GM21515 (cell line): ENCODE data around the gene SCPEP1.

Experiments used
- ATAC-seq: cut with Tn5 transposase; IDR thresholded peaks from one replicate; pipeline ENCODE4 v1.9.1; 2021; ENCODE audit not compliant: unreplicated experiment

The SCPEP1 gene

DNA sequence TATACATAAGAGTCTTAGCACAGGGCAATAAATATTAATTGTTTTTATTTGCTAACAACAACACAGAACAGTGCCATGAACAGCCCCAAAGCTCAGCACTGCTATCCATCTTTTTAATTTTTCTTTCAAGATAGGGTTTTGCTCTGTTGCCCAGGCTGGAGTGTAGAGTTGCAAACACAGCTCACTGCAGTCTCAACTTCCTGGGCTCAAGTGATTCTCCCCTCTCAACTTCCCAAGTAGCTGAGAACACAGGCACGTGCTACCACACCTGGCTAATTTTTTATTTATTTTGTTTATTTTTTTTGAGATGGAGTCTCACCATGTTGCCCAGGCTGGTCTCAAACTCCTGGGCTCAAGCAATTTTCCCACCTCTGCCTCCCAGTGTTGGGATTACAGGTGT, 59.5 kb downstream of the SCPEP1 start:
- ATAC-seq = no peak

GRCh38 chr17:57038486-57038885, 60.6 kb downstream of the SCPEP1 start:
- ATAC-seq = no peak

DNA sequence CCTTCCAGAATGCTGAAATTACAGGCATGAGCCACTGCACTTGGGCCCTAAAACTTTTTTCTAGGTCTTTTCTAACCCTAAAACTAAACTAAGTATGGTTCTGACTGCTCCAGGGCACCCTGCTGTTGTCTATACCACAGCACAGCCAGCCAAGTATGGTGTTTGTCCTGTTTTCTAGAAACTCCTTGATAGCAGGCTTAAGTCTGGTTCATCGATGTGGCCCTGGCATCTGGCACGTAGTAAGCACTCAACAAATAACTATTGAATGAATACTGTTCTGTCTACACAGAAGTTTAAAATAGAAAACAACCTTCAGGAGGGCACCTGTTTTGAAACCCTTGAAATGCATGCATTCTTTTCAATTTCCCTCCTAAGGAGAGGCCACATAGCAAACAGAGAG, 62.6 kb downstream of the SCPEP1 start:
- ATAC-seq = no peak

- no peak for ATAC-seq
These were observed 65.3 kb downstream of the SCPEP1 start for GRCh38 chr17:57043276-57043675.

GRCh38 chr17:57044976-57045867, 67.3 kb downstream of the SCPEP1 start:
- ATAC-seq = no peak

DNA sequence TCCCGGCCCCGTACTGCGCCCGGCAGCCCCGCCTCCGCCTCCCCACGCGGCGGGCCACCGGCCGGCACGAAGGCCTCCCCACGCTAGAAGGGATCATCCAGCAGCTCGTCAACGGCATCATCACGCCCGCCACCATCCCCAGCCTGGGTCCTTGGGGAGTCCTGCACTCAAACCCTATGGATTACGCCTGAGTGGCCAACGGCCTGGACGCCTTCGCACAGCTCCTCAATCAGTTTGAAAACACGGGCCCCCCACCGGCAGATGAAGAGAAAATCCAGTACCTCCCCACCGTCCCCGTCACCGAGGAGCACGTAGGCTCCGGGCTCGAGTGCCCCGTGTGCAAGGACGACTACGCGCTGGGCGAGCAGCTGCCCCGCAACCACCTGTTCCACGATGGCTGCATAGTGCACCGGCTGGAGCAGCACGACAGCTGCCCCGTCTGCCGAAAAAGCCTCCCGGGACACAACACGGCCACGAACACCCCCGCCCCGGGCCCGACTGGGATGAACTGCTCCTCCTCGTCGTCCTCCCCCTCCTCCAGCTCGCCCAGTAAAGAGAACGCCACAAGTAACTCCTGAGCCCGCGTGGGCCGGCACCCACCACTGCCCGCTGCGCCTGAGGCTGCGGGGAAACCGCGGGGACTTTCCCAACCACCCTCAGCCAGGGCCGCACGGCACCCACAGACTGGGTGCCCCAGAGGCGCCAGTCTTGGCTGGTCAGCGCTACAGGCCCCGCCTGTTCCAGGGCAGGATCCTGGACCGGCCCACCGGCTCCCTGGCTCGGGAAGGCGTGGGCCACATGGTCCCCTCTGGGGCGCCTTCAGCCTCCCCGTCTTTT, 68.2 kb downstream of the SCPEP1 start:
- no peak for ATAC-seq

DNA sequence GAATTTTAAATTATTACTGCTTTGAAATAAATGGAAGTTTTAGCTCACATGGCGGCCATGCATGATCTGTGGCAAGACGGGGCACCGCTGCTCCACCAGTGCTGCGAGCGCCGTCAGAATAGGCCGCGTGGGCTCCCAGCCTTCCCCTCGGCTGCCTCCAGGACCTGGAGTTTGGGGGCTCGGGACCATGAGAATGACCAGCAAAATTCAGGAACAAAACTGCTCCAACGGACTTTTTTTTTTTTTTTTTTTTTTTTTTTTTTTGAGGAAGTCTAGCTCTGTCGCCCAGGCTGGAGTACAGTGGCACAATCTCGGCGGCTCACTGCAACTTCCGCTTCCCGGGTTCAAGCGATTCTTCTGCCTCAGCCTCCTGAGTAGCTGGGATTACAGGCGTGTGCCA, 68.8 kb downstream of the SCPEP1 start:
- ATAC-seq = no peak

- ATAC-seq = no peak
These were observed 70.2 kb downstream of the SCPEP1 start for GRCh38 chr17:57048096-57048495.

- no peak for ATAC-seq
These were observed 72.4 kb downstream of the SCPEP1 start for GRCh38 chr17:57050306-57050705.

GRCh38 chr17:57051886-57052361, 74.0 kb downstream of the SCPEP1 start:
- ATAC-seq = no peak
